HG03097 (cell line): ENCODE measurements around the gene CRADD.
"Not testable (repeated sequence)": the region's sequence is repeated elsewhere in the genome, so short reads cannot be mapped to it uniquely, and the experiment has no call there.

Experiments
- ATAC-seq: cut with Tn5 transposase; IDR thresholded peaks from one replicate; pipeline ENCODE4 v1.9.1; 2021; ENCODE audit not compliant: unreplicated experiment, low FRiP score

The CRADD gene

DNA sequence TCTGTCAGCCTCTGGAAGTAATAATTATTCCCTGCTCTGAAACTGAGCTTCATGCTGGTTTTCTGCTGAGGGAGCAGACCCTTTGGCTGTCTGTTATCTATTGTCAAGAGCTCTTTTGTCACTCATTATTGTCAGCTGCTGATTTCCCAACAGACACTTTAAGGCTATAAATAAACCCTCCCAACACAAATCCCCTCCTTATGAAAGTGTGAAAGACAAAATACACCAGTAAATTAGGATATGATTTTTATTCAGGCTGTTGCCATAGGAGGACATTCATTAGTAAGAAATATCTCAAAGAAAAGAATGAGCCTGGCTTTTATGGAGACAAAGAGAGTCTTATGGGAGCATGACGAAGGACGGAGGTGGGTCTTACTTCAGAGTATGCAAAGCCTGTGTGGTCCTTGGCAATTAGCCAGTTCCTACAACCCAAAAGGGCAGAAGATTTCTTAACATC, 180.8 kb downstream of the CRADD start:
- no peak for ATAC-seq

DNA sequence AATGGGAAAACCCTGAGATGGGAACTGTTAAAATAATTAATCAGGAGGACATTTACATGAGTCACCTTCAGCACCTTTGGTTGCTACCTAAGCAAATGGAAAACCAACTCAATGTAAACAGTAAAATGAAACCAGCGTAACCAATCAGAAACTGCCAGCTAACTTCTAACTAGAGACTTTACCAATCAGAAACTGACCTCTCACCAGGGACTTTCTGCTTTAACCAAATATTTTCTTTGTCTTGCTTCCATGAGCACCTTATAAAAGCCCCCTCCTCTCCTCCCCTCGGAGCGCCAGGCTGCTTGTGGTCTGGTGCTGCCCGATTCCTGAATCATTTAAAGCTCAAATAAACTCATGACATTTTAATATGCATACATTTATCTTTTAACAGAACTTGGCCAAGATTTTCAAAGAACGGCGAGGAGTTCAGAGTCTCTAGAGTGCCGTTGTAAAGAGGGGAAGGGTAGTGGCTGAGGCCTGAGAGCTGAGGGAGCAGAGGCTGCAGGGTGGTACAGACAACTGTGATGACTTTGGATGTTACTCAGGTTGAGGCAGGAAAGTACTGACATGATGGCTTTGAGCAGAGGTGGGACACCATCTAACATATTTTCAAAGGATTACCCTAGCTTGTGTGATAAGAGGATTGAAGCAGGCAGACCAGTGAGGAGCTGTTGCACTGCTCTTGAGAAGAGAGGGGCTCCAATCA, 183.6 kb downstream of the CRADD start:
- no peak for ATAC-seq

DNA sequence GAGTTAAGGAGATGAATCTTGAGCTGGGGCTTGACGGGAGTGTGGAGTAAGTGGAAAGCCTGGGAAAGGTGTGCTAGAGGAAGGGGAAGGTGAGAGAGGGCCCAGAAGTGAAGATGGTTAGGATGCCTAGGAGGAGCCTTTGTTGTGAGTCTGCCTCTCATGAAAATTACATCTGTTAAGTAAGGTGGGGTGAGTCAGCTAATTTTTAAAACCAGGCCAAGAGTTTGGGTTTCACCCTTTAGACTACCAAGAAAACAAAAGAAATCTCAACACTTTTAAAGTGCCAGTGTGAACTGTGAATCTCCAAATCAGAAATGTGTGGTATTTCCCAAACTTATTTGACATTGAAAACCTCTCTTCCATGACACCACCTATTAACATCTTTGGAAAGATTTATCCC, 185.2 kb downstream of the CRADD start:
- no peak for ATAC-seq

DNA sequence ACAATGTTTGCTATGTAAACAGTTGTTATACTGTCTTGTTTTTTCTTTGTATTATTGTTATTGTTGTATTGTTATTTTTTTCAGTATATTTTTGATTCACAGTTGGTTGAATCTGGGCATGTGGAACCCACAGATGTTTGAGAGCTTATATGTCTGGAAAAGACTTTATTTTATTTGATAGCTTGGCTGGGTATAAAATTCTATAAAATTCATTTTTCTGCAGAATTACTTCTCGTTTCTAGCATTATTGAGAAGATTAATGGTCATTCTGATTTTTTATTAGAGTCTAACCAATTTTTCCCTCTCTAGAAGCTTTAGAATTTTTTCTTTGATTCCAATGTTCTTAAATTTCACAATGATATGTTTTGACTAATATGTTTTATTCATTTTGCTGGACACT, 188.6 kb downstream of the CRADD start:
- ATAC-seq = no peak

DNA sequence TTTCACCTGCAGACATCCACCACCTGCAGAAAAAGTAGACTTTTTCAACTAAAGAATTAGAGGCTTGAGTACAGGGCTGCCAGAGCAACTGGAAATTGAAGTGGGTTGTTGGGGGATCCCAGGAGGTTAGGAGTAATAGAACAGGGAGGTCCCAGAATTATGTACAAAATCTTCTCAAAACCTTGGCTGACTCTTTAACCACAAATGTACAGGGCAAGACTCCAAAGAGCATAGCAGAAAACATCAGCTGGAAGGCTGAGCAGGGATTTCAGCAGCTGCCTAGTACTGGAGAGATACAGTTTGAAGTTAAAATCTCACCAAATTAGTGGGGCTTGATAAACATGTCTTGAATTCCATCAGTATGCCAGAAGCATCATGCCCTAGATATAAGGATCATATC, 191.6 kb downstream of the CRADD start:
- ATAC-seq = no peak

DNA sequence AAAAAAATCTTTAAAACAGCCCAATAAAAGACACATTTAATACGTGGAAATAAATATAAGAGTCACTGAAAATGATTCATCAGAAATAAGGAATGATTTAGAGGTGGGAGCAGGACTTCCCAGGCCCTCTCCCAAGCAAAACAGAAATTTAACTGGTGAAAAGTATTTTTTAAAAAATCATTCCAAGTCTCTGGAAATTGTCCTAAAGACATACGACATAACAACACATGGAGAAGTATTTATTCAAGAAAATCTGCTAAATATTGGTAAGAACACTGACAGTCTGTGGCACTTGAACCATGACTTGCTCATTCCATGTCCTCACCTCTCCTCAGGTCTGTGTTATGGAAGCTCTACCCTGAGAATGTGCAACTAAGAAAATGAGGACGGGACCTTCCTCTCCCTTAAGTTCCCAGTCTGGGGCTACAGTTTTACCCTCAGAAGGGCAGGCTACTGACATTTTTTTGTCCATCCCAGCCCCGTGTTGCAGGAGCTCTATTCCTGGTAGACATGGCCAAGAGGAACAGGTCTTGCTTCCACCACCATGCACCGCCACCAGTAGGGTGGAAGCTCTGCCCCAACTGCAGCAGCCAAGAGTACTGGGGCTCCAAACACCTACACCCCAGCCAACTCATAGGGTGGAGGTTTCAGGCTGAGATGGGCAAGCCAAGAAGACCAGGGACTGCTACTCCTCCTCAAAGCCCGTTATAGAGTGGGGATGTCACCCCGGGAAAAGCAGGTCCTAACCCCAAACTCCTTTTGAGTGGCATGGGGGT, 193.0 kb downstream of the CRADD start:
- ATAC-seq = no peak

DNA sequence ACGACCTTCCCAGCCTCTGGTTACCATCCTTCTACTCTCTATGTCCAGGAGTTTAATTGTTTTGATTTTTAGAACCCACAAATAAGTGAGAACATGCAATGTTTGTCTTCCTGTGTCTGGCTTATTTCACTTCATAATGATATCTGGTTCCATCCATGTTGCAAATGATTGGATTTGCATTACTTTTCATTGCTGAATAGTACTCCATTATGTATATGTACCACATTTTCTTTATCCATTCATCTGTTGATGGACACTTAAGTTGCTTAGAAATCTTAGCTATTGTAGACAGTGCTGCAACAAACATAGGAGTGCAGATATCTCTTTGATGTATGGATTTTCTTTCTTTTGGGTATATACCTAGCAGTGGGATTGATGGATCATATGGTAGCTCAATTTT, 194.4 kb downstream of the CRADD start:
- ATAC-seq = not testable (repeated sequence)

DNA sequence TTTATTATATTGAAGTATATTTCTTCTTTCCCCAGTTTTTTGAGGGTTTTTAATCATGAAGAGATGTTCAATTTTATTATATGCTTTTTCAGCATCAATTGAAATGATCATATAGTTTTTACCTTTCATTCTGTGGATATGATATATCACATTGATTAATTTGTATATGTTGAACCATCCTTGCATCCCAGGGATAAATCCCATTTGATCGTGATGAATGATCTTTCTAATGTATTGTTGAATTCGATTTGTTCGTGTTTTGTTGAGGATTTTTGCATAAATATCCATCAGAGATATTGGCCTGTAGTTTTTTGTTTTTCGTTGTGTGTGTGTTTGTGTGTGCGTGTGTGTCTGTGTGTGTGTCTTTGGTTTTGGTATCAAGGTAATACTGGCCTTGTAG, 196.4 kb downstream of the CRADD start:
- ATAC-seq = no peak

DNA sequence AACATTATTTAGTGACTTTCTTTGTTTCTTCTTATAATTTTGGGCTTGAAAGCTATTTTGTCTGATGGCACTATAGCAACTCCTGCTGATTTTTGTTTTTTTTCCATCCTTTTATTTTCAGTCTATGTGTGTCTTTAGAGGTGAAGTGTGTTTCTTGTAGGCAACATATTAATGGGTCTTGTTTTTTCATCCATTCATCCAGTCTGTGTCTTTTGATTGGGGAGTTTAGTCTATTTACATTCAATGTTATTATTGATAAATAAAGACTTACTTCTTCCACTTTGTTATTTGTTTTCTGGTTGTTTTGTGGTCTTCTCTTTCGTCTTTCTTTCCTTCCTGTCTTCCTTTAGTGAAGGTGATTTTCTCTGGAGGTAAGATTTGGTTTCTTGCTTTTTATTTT, 198.0 kb downstream of the CRADD start:
- no peak for ATAC-seq

DNA sequence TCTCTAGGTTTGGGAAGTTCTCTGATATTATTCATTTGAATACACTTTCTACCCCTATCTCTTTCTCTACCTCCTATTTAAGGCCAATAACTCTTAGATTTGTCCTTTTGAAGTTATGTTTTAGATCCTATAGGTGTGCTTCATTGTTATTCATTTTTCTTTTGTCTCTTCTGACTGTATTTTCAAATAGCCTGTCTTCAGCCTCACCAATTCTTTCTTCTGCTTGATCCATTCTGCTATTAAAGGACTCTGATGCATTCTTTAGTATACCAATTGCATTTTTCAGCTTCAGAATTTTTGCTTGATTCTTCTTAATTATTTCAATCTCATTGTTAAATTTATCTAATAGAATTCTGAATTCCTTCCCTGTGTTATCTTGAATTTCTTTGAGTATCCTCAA, 199.2 kb downstream of the CRADD start:
- no peak for ATAC-seq

DNA sequence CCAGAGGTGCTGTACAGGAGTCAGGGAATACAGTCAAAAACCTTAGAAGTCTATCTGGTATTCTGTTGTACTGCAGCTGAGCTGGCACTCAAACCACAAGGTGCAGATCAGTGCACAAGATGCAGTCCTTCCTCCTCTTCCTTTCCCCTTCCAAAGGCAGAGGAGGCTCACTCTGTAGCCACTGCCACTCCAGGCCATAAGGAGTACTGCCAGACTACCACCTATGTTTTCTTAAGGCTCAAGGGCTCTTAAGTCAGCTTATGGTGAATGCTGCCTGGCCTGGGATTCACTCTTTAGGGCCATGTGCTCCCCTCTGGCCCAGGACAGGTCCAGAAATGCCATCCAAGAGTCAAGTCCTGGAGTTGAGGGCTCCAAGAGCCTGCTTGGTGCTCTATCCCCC, 200.3 kb downstream of the CRADD start:
- ATAC-seq = no peak

DNA sequence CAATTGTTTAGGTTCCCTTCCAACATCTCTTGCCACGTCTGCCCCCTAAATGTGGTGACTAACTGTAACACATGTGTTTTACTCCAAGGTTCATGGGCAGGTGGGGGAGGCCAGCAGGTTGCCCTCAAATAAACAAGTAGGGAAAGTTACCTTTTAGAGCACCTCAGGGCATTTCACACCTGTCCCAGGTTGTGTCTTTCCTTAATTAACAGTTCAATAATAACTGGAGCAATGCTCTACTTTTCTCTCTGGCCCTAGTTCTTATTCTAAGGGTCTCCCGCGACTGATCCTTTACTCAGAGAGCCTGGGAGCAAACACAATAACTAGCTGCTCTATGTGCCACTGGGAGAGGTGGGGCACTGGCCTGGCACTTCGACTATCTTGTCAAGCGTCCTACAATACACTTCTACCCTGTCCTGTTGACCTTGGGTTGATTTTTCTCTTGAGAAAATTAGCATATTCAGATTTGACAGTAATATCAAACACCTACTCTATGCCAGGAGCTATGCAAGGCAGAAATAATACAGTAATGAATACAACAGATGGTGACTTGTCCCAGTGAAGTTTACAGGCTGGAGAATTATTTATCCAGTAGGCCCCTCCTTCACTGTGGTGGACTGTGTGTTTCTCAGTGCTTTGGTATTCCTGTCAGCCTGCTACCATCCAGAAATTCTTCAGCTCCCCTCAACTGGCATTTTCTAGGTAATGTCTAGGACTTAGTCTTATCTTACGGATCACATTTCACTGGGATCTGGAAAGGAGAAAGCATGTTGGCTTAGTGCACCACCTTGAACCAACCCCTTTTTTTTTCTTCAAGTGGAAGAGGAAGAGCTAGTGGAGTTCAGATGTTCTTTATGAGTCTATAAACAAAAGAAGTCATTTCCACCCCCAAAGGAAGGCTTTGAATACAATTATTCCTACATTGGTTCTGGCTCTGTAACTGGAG, 202.6 kb downstream of the CRADD start:
- ATAC-seq = no peak

DNA sequence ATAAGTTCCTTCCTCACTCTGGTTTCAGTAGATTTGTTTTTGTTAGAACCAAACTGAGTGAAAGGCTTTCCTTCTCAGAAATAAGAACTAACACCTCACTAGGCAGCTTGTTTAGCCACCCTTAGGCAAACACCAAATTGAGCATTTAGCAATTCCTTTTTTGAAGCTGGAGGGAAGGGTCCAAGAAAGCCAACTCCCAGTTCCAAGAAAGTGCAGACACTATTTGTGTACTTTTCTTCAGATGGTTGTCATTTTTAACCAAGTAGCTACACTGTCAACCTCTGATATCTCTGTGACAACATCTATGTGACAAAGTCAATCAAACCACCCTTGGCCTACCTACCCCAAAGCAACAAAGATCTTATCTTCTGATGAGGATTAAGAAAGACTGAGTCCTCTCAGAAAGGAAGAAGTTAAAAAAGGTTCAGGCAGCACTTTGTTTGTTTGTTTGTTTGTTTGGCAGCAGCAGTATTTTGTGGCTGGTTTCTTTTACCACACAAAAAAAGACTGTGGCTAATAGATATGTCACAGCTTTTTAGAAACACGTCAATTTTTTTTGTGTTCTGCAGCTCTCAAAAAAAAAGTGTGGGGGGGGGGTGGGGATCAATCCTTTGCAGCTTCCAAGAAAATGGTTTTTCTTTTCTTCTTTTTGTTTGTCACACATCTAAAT, 203.8 kb downstream of the CRADD start:
- ATAC-seq = no peak

DNA sequence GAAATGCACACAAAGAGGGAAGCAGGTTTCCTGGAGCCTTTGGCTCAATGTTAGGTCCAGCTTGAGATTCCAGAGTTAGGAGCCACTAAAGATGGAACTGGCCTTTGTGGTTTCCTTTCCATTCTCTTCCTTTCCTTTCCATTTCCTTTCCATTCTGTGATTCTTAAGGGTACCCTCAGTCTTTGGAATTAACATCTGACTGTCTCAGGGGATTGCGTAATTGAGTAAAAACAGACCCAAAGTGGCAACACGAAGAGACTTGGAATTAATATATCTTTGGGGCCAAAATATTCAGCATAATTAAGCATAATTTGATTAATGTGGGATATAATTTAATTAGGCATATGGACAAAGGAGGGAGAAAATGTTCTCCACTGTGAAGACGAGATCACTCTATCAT, 205.6 kb downstream of the CRADD start:
- ATAC-seq = no peak

DNA sequence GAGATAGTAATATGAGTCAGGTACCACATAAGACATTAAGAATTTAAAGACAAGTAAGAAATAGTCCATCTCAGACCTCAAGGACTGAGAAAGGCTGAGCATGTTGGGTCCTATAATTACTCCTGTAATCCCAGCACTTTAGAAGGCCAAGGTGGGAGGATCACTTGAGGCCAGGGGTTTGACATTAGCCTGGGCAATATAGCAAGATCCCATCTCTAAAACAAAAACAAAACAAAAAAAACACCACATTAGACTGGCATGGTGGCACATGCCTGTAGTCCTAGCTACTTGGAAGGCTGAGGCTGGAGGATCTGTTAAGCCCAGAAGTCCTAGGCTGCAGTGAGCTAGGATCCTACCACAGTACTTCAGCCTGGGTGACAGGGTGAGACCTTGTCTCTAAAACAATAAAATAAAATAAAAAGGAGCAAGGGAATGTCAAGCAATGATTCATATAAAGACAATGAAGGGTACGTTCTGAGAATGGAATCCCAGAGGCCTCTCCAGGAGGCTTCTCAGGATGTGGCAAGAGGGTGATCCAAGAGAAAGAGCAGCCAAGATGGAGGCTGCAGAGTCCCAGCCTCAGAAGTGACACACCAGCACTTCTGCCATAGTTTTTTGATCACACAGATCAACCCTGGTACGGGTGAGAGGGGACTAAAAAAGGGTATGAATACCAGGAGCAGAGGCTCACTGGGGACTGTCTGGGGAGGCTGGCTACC, 206.4 kb downstream of the CRADD start:
- no peak for ATAC-seq

DNA sequence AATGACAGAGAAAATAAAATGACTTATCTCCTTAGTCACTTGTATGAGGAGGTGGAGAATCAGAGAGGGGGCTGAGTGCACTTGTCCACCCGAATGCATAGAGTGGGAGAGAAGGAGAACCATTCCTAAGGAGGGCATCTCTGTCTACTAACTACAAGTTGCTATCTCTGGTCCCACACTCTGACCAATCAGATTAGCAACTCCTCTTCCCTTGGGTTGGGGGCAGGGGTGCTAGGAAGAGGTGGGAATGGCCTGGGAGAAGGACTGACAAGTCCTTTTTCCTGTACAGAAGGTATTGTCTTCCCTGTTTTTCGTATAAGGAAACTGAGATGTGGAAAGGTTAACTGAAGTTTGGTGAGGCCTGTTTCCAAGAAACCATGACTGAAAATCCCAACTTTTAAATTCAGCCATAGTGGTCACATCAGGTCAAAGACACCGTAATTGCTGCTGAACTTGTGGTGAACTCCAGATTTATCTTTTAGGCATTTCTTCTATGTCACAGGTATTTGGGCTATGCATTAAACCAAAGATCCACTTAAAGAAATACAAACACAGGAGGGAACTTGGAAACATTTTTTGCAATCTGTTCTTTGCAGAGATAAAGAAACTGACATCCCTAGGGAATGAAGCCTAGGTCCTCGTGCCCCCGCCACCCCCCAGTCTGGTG, 207.8 kb downstream of the CRADD start:
- no peak for ATAC-seq

DNA sequence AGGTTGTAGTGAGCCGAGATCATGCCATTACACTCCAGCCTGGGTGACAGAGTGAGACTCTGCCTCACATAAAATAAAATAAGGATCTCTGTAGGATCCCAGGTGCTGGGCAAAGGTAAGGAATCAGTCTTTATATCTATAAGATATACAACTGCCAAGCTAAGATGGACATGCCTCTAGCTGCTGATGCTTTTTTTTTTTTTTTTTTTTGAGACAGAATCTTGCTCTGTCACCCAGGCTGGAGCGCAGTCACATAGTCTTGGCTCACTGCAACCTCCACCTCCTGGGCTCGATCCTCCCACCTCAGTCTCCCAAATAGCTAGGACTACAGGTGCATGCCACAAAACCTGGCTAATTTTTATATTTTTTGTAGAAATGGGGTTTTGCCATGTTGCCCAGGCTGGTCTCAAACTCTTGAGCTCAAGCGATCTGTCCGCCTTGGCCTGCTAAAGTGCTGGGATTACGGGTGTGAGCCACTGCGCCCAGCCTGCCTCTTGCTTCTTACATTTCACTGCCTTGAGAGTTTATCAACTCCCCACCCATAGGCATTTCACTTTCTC, 208.9 kb downstream of the CRADD start:
- not testable (repeated sequence) for ATAC-seq

DNA sequence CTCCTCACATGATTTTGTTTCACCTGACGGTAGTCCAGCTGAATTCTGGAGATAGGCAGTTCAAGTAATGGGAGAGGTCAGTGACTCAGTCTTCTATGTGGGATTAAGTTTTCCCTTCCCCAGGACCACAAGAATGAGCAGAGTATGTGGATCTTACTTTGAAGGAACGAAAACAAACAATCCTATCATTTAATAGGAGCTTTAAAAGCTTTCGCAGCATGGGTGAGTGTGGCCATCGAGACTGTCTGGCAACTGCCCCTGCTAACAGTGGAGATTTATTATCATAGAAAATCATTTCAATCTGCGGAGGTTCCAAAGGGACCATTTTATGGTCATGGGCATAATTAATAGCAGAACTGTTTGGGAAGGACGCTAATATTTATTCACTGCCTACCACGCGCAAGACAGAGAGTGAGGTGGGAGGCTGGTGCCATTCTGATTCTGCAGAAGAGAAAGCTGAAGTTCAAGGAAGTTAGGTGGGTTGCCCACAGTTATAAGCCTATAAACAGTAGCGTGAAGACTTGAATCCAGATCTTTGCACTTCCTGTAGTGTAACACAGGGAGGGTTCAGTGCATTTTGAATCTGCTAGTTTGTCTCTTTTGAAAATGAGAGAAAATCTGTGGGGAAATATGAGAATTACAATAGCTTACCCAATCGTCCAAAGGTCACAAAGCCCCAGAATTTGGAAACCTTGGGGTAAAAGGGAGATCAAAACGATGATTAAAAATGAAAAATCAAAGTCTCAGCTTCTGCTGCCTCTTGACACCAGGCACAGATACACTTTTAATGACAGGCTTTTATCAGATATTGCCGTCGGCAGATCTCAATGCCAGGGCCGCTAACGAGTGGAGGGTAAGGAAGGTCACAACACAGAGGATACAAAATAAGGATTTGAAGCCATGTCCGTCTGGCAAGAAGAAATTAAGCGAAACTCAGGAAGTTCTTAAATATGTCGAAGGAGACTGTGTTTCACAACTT, 209.6 kb downstream of the CRADD start:
- ATAC-seq = no peak
